GM23338 (cell line): ENCODE measurements around the gene GOLGA8M. TPM values are rescaled to one million over a fixed set of nuclear protein-coding genes. Genes with fewer than 3 reads are reported as not detected.
"Not testable (repeated sequence)": the region's sequence is repeated elsewhere in the genome, so short reads cannot be mapped to it uniquely, and the experiment has no call there.

Source experiments
- ATAC-seq: fragments of 200-7000 bp; cut with Tn5 transposase; 3 replicates; pipeline ENCODE4 v1.9.1; 2020
- DNase-seq: peaks from one replicate; pipeline ENCODE4 v3.0.0-alpha.2; 2015; ENCODE audit warnings: low spot score
- H2AFZ ChIP-seq: fragments of 200-600 bp; sonication (generic); 2 replicates; pipeline ENCODE4 v1.8.0; 2016; ENCODE audit warnings: antibody characterized with exemption, mild to moderate bottlenecking, moderate library complexity
- H3F3A ChIP-seq: fragments of 200-600 bp; sonication (generic); replicated peaks from 2 replicates; pipeline ENCODE4 v1.8.0; 2017; ENCODE audit warnings: antibody characterized with exemption, mixed run types, low read depth
- H3K27ac ChIP-seq: fragments of 200-600 bp; sonication (generic); 2 replicates; pipeline ENCODE4 v1.6.1; 2016; ENCODE audit warnings: low read depth
- H3K27me3 ChIP-seq: fragments of 200-600 bp; sonication (generic); 2 replicates; pipeline ENCODE4 v1.8.0; 2016; ENCODE audit warnings: mild to moderate bottlenecking, mixed run types, moderate library complexity; ENCODE audit not compliant: insufficient read depth
- H3K36me3 ChIP-seq: fragments of 200-600 bp; sonication (generic); 2 replicates; pipeline ENCODE4 v1.8.0; 2016; ENCODE audit warnings: mild to moderate bottlenecking; ENCODE audit not compliant: insufficient read depth
- H3K4me1 ChIP-seq: fragments of 200-600 bp; sonication (generic); 2 replicates; pipeline ENCODE4 v1.8.0; 2016; ENCODE audit warnings: mild to moderate bottlenecking, moderate library complexity; ENCODE audit not compliant: insufficient read depth
- H3K4me2 ChIP-seq: fragments of 200-600 bp; sonication (generic); 2 replicates; pipeline ENCODE4 v1.7.1; 2017; ENCODE audit warnings: mixed run types
- H3K4me3 ChIP-seq: fragments of 200-600 bp; sonication (generic); 2 replicates; pipeline ENCODE4 v1.6.1; 2016; ENCODE audit warnings: mixed run types
- H3K79me2 ChIP-seq: fragments of 200-600 bp; sonication (generic); replicated peaks from 2 replicates; pipeline ENCODE4 v1.8.0; 2017; ENCODE audit warnings: mild to moderate bottlenecking; ENCODE audit not compliant: insufficient read depth
- H3K9me2 ChIP-seq: fragments of 200-600 bp; sonication (generic); 2 replicates; pipeline ENCODE4 v1.8.0; 2017; ENCODE audit not compliant: insufficient read depth
- H4K20me1 ChIP-seq: fragments of 200-600 bp; sonication (generic); replicated peaks from 2 replicates; pipeline ENCODE4 v1.8.0; 2017; ENCODE audit warnings: mild to moderate bottlenecking; ENCODE audit not compliant: insufficient read depth
- H3K27ac Mint-ChIP-seq: 2 replicates; pipeline ENCODE4 v1.8.0; 2020; ENCODE audit warnings: inconsistent platforms, mild to moderate bottlenecking, moderate library complexity, mixed read lengths
- H3K27me3 Mint-ChIP-seq: 3 replicates; pipeline ENCODE4 v1.8.0; 2022; ENCODE audit warnings: low read depth, mild to moderate bottlenecking, moderate library complexity, mixed read lengths, inconsistent platforms; ENCODE audit not compliant: insufficient read depth, poor library complexity
- H3K36me3 Mint-ChIP-seq: 3 replicates; pipeline ENCODE4 v1.8.0; 2021; ENCODE audit warnings: low read depth, mild to moderate bottlenecking, inconsistent platforms, moderate library complexity, mixed read lengths
- H3K4me1 Mint-ChIP-seq: 3 replicates; pipeline ENCODE4 v1.8.0; 2020; ENCODE audit warnings: mild to moderate bottlenecking, inconsistent platforms, mixed read lengths
- H3K4me3 Mint-ChIP-seq: 3 replicates; pipeline ENCODE4 v1.8.0; 2021; ENCODE audit warnings: moderate library complexity, mild to moderate bottlenecking, inconsistent platforms, mixed read lengths
- H3K9me3 Mint-ChIP-seq: 3 replicates; pipeline ENCODE4 v1.8.0; 2020; ENCODE audit warnings: moderate library complexity, mild to moderate bottlenecking, inconsistent platforms, mixed read lengths
- polyA plus RNA-seq: library from polyadenylated mRNA; unstranded; fragments of >200 nt; fragmentation: Nextera tagmentation; extraction: Ambion mirVana; gene quantifications from 2 replicates; pipeline ENCODE4 v1.2.1, GENCODE V29; 2016
- total RNA-seq: library from RNA; depleted of rRNA; stranded (reverse); fragments of >200 nt; shearing (Covaris generic); gene quantifications from 2 replicates; pipeline ENCODE4 v1.2.3, GENCODE V29; 2014

Gene GOLGA8M
- total and polyA plus RNA-seq, 2 experiments from 2014 or later: not detected

DNA sequence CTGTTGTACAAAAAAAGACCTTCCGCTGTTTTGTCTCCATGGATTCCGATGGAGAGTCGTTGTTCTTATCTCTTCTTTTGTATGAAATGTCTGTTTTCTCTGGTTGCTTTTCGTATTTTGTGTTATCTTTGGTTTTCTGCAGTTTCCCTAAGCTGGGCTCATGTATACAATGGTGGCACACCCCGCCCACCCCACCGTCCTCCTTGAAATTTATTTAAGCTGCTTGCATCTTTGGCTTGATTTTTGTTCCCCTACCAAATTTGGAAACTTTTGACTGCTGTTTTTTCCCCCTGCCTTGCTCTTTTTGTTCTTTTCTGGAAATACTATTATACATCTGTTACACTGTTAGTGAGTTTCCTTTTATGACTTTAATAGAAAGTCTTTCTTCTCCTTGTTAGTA lies 47.6 kb downstream of the GOLGA8M start:
- H3K4me1 Mint-ChIP-seq, DNase-seq, H3K79me2 ChIP-seq, H3K27me3 ChIP-seq, H3K4me1 ChIP-seq, H3K4me3 Mint-ChIP-seq, H3K4me3 ChIP-seq, H3K27me3 Mint-ChIP-seq, H3K9me3 Mint-ChIP-seq, H3K4me2 ChIP-seq, H3F3A ChIP-seq, H3K36me3 ChIP-seq, H3K9me2 ChIP-seq, ATAC-seq, H3K27ac Mint-ChIP-seq, H2AFZ ChIP-seq, H4K20me1 ChIP-seq, H3K36me3 Mint-ChIP-seq, H3K27ac ChIP-seq: not testable (repeated sequence)

DNA sequence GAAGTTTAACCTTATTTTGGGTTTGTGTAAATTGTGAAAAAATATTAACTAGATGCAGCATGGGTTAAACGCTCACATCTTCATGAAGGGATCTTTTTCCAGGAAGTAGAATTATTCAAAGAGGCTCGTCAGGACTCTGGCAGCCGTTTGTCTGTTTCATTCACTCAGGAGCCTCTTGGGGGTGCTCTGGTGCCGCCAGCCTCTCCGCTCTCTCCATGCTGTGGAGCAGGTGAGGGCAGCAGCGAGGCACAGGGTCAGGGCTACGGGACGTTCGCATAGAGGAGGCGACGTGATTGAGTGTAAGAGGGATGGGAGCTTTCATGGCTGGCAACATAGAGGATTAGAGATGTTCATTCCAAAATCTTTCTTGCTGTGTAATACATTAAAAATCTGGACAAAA lies 48.5 kb downstream of the GOLGA8M start:
- not testable (repeated sequence) for H3K36me3 ChIP-seq, H4K20me1 ChIP-seq, H3K27ac Mint-ChIP-seq, H2AFZ ChIP-seq, H3K27me3 ChIP-seq, H3K4me3 Mint-ChIP-seq, H3K9me2 ChIP-seq, H3K36me3 Mint-ChIP-seq, H3K79me2 ChIP-seq, H3K4me1 ChIP-seq, H3K4me2 ChIP-seq, H3K27ac ChIP-seq, H3K9me3 Mint-ChIP-seq, H3F3A ChIP-seq, H3K4me1 Mint-ChIP-seq, H3K4me3 ChIP-seq, H3K27me3 Mint-ChIP-seq, DNase-seq
- peak; percentile 95 for ATAC-seq

- H3K27ac Mint-ChIP-seq: not testable (repeated sequence)
Measured at GRCh38 chr15:28660750-28661149, 51.5 kb downstream of the GOLGA8M start.

GRCh38 chr15:28656018-28656360 lies 56.2 kb downstream of the GOLGA8M start:
- H3K4me1 Mint-ChIP-seq: not testable (repeated sequence)

More at GRCh38 chr15:28660750-28661149, 51.5 kb downstream of the GOLGA8M start:
- H3K4me2 ChIP-seq, H4K20me1 ChIP-seq, H3K9me2 ChIP-seq, DNase-seq, H3K79me2 ChIP-seq, H3F3A ChIP-seq, H3K36me3 ChIP-seq, H3K27me3 Mint-ChIP-seq, H3K27me3 ChIP-seq, H3K4me1 ChIP-seq, H3K4me3 ChIP-seq, H3K27ac ChIP-seq, H3K9me3 Mint-ChIP-seq, H3K36me3 Mint-ChIP-seq, H3K4me3 Mint-ChIP-seq, H3K4me1 Mint-ChIP-seq, H2AFZ ChIP-seq: not testable (repeated sequence)
- peak; percentile 77 for ATAC-seq

DNA sequence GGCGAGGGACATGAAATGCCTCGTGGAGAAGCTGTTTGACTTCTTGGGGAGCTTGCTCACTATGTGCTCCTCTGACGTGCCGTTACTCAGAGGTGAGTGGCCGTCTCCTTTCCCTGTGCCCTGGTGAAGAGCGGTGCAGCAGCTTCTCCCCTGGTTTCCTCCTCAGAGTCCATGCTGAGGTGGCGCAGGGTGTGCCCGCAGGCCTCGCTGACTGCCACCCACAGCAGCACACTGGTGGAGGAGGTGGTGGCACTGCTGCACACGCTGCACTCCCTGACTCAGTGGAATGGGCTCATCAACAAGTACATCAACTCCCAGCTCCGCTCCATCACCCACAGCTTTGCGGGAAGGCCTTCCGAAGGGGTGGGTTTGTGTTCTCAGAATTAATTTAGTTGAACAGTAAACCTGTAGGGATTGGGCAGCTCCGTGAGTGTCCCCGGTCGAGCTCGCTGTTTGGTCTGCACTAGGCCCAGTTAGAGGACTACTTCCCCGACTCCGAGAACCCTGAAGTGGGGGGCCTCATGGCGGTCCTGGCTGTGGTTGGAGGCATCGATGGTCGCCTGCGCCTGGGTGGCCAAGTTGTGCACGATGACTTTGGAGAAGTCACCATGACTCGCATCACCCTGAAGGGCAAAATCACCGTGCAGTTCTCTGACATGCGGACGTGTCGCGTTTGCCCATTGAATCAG lies 56.7 kb downstream of the GOLGA8M start:
- H3K27me3 ChIP-seq, H3K27ac ChIP-seq, H3K4me3 Mint-ChIP-seq, ATAC-seq, DNase-seq, H3K79me2 ChIP-seq, H2AFZ ChIP-seq, H3K36me3 ChIP-seq, H3K9me3 Mint-ChIP-seq, H3K4me1 ChIP-seq, H3K27ac Mint-ChIP-seq, H4K20me1 ChIP-seq, H3F3A ChIP-seq, H3K9me2 ChIP-seq, H3K27me3 Mint-ChIP-seq, H3K4me2 ChIP-seq, H3K4me3 ChIP-seq, H3K4me1 Mint-ChIP-seq, H3K36me3 Mint-ChIP-seq: not testable (repeated sequence)

More at GRCh38 chr15:28656018-28656360, 56.2 kb downstream of the GOLGA8M start:
- not testable (repeated sequence) for H3K36me3 ChIP-seq, H3K27me3 ChIP-seq, H3K36me3 Mint-ChIP-seq, H3K9me3 Mint-ChIP-seq, H3K4me3 ChIP-seq, ATAC-seq, H3K79me2 ChIP-seq, H3F3A ChIP-seq, H3K27ac Mint-ChIP-seq, H3K4me3 Mint-ChIP-seq, H3K4me2 ChIP-seq, H2AFZ ChIP-seq, H3K27me3 Mint-ChIP-seq, DNase-seq, H3K4me1 ChIP-seq, H3K9me2 ChIP-seq, H4K20me1 ChIP-seq, H3K27ac ChIP-seq

GRCh38 chr15:28654194-28654593 lies 58.0 kb downstream of the GOLGA8M start:
- not testable (repeated sequence) for H3K27ac Mint-ChIP-seq

GRCh38 chr15:28652538-28652937 lies 59.7 kb downstream of the GOLGA8M start:
- H3K79me2 ChIP-seq, H3F3A ChIP-seq, H3K27me3 Mint-ChIP-seq, H3K9me3 Mint-ChIP-seq, H3K27ac Mint-ChIP-seq, H3K4me1 ChIP-seq, H3K4me2 ChIP-seq, H3K4me3 ChIP-seq, H2AFZ ChIP-seq, ATAC-seq, H3K4me1 Mint-ChIP-seq, H3K36me3 ChIP-seq, H3K36me3 Mint-ChIP-seq, H3K27ac ChIP-seq, DNase-seq, H3K9me2 ChIP-seq, H3K27me3 ChIP-seq, H4K20me1 ChIP-seq, H3K4me3 Mint-ChIP-seq: not testable (repeated sequence)

More at GRCh38 chr15:28654194-28654593, 58.0 kb downstream of the GOLGA8M start:
- H3K27me3 Mint-ChIP-seq, H3K9me2 ChIP-seq, H3K79me2 ChIP-seq, H3K4me3 ChIP-seq, H2AFZ ChIP-seq, H3K36me3 Mint-ChIP-seq, H3K4me1 Mint-ChIP-seq, H3K27ac ChIP-seq, H3K9me3 Mint-ChIP-seq, ATAC-seq, H3F3A ChIP-seq, H3K36me3 ChIP-seq, H3K4me3 Mint-ChIP-seq, DNase-seq, H3K4me2 ChIP-seq, H3K27me3 ChIP-seq, H3K4me1 ChIP-seq, H4K20me1 ChIP-seq: not testable (repeated sequence)
